RWPE2 (cell line): Measurements from ENCODE around the gene LHX2.

Experiments
- ATAC-seq: fragments of 200-7000 bp; cut with Tn5 transposase; 3 replicates; pipeline ENCODE4 v1.9.1; 2021; ENCODE audit warnings: low read depth
- DNase-seq: peaks from one replicate; pipeline ENCODE4 v3.0.0-alpha.2; 2020; ENCODE audit warnings: low spot score
- H3K27ac ChIP-seq: fragments of 450-650 bp; 2 replicates; pipeline ENCODE4 v1.5.1; 2017; ENCODE audit warnings: mild to moderate bottlenecking; ENCODE audit not compliant: poor library complexity, severe bottlenecking
- H3K27me3 ChIP-seq: fragments of 250-450 bp; sonication (Bioruptor Pico); 2 replicates; pipeline ENCODE4 v1.5.1; 2021; ENCODE audit warnings: mild to moderate bottlenecking, moderate library complexity; ENCODE audit not compliant: insufficient read depth, poor library complexity, severe bottlenecking
- H3K36me3 ChIP-seq: fragments of 250-450 bp; sonication (Bioruptor Pico); 2 replicates; pipeline ENCODE4 v1.5.1; 2020; ENCODE audit warnings: low read depth, mild to moderate bottlenecking, moderate library complexity
- H3K4me1 ChIP-seq: fragments of 250-450 bp; sonication (Bioruptor Pico); 2 replicates; pipeline ENCODE4 v1.5.1; 2021; ENCODE audit warnings: mild to moderate bottlenecking, moderate library complexity; ENCODE audit not compliant: insufficient read depth, poor library complexity, severe bottlenecking
- H3K4me3 ChIP-seq: fragments of 250-450 bp; sonication (Bioruptor Pico); 2 replicates; pipeline ENCODE4 v1.5.1; 2021; ENCODE audit warnings: mild to moderate bottlenecking, moderate library complexity; ENCODE audit not compliant: severe bottlenecking
- H3K9me3 ChIP-seq: fragments of 250-450 bp; sonication (Bioruptor Pico); 2 replicates; pipeline ENCODE4 v1.5.1; 2021; ENCODE audit warnings: mild to moderate bottlenecking, moderate library complexity; ENCODE audit not compliant: severe bottlenecking
- TF ChIP-seq, protein P1 (sequence below): fragments of 450-650 bp; IDR thresholded peaks from one replicate; pipeline ENCODE4 v1.5.1; 2017; ENCODE audit warnings: mild to moderate bottlenecking, moderate library complexity; ENCODE audit not compliant: poor library complexity, severe bottlenecking

Gene LHX2

DNA sequence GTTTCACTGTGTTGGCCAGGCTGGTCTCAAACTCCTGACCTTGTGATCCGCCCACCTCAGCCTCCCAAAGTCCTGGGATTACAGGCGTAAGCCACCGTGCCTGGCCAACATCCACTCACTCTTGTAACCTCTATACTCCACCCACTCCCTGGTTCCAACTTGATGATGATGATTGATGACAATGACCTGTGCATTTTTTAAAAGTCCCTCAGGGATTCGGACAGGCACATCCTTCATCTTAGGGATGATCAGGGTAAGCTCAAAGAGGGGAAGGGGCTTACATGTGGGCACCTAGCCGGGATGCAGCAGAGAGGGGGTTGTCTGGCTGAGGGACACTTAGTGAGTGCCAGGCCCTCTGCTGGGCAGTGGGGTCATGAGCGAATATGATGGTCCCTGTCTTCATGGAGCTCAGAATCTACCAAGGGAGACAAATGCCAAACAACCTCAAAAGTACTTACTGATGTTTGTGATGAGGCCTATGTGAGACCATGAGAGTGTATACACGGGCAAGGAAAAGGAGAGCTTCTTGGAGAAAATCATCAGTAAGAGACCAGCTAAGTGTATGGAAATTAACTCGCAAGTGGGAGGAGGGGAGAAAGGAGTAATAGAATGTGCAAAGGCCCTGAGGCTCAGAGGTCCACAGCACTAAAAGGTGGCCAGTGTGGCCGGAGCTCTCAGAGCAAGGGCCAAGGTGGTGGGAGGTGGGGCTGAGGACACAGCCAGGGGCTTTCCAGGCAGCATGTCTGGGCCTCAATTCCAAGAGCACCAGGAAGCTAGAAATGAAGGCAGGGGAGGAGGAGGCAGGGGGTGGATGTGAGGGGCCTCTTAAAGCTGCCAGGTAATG, 27.4 kb downstream of the LHX2 start:
- Histone ChIP-seq H3K9me3 (no peaks in the 10 kb centered on the region), H3K4me1 (no peaks in the 10 kb centered on the region), H3K36me3 (no peaks in the 10 kb centered on the region), H3K27me3 (peaks cover 11% of the 10 kb centered on the region), H3K4me3 (no peak overlapping the region), H3K27ac (no peak overlapping the region)
- no peak for DNase-seq
- ATAC-seq: no peak
- TF ChIP-seq, protein P1, sequence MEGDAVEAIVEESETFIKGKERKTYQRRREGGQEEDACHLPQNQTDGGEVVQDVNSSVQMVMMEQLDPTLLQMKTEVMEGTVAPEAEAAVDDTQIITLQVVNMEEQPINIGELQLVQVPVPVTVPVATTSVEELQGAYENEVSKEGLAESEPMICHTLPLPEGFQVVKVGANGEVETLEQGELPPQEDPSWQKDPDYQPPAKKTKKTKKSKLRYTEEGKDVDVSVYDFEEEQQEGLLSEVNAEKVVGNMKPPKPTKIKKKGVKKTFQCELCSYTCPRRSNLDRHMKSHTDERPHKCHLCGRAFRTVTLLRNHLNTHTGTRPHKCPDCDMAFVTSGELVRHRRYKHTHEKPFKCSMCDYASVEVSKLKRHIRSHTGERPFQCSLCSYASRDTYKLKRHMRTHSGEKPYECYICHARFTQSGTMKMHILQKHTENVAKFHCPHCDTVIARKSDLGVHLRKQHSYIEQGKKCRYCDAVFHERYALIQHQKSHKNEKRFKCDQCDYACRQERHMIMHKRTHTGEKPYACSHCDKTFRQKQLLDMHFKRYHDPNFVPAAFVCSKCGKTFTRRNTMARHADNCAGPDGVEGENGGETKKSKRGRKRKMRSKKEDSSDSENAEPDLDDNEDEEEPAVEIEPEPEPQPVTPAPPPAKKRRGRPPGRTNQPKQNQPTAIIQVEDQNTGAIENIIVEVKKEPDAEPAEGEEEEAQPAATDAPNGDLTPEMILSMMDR: no peak

DNA sequence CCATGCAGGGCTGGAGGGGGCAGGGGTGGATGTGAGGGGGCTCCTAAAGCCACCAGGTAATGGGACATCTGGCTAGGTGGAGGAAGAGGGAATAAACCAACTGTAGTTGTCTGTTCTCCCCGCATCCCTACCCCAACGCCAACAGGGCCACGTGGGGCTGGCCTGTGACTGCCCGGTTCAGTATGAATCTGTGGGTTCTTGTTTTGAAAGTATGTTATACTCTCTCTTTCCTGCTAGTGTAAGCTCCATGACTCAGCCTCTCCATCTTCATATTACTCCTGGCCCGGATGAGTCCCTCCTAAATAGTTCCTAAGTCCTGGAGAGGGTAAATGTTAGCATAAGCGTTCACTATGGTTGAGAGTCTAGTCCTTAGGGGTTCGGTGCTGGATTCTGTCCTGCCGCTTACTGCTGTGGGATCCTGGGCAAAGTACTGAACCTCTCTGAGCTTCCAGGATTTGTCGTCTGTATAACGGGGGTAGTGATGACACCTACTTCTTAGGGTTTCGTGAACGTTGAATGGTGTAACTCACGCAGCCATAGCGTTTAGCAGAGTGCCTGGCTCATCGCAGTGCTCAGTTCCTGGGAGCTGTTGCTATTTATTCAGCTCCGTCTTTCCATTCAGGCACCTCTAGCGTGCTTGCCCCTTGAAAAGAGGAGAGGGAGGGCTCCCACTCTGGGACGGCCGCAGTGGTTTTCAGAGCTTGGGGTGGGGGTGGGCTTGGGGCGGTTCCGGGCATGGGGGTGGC, 28.8 kb downstream of the LHX2 start:
- H3K27ac ChIP-seq: no peak overlapping the region
- no peaks in the 10 kb centered on the region for H3K36me3 ChIP-seq
- no peaks in the 10 kb centered on the region for H3K9me3 ChIP-seq
- ATAC-seq: peak; percentile 24; the same call in 1 of the 3 replicates
- DNase-seq: no peak
- no peaks in the 10 kb centered on the region for H3K4me1 ChIP-seq
- H3K27me3 ChIP-seq: peaks cover 11% of the 10 kb centered on the region
- H3K4me3 ChIP-seq: no peak overlapping the region
- TF ChIP-seq, protein P1: no peak

DNA sequence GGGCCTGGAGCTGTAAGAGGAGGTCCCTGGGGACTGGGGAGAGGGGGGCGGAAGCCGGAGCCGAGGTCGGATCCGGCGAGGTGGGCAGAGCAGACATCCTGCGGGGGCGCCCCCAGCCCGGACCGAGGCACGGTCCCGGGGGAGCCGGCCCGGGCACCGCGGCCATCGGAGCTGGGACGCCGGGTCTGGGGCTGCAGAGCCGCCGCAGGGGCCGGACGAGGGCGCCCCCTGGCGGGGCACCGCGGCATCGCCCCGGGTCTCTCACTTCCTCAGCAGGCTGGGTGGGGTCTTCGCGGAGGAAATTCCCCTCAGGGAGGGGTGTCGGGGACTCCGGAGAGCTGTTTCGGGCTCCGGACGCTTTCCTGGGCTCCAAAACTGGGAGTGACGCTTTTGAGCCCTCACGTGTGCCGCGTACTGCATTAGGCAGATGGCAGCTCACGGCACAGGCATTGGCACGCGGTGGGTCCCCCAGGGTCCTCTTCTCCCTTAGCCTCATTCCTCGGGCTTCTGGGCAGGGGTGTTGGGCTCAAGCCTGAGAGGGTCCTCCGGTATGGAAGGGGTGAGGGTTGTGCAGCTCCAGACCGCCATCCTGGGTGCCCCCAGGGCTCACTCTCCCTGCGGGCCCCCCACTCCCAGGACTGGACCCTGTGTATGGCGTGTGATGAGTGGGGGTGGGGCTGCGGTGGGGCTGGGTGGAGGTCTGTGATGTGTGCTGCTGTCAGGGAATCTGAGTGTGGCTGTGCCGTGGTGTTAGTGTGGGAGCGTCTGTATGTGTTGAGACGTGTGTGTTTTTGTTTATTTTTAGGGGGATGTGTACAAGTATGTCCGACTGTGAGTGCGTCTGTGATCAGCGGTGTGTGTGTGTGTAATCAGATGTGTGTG, 29.6 kb downstream of the LHX2 start:
- H3K9me3 ChIP-seq: no peaks in the 10 kb centered on the region
- ATAC-seq (no peak), DNase-seq (no peak)
- H3K36me3 ChIP-seq: no peaks in the 10 kb centered on the region
- no peak overlapping the region for H3K27ac ChIP-seq
- peaks cover 11% of the 10 kb centered on the region for H3K27me3 ChIP-seq
- no peaks in the 10 kb centered on the region for H3K4me1 ChIP-seq
- H3K4me3 ChIP-seq: peak overlapping the region; percentile 9
- TF ChIP-seq, protein P1: peak; percentile 76

DNA sequence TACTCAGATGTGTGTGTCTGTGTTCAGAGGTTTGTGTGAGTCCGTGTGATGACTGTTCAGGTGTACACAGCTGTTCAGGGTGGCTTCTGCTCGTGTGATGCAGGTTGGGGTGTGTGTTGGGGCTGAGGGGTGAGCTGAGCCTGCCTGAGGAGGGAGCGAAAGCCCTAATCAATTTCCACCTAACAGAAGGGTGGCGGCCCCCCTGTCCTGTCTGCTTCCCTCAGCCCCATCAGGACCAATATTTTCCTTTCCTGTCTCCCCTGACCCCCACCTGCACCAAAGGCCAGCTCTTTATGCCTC, 30.2 kb downstream of the LHX2 start:
- TF ChIP-seq, protein P1: no peak
- no peaks in the 10 kb centered on the region for H3K4me1 ChIP-seq
- H3K9me3 ChIP-seq: no peaks in the 10 kb centered on the region
- no peak overlapping the region for H3K27ac ChIP-seq
- DNase-seq (no peak), ATAC-seq (no peak)
- H3K27me3 ChIP-seq: peaks cover 11% of the 10 kb centered on the region
- H3K4me3 ChIP-seq: no peak overlapping the region
- H3K36me3 ChIP-seq: no peaks in the 10 kb centered on the region
